Esophagus muscularis mucosa (tissue), 4 donors: ENCODE results near the gene CKS1B.

ENCODE experiments used
- CTCF ChIP-seq, 3 experiments: fragments of 200-600 bp in 2 of 3; fragments of 450-650 bp in 1 of 3; sonication (generic) in 2 of 3; IDR thresholded peaks; one replicate each; pipeline ENCODE4 v1.5.1; 2017 to 2019; ENCODE audit warnings: antibody characterized with exemption in 3 of 3, mild to moderate bottlenecking in 2 of 3, moderate library complexity in 1 of 3
- EP300 ChIP-seq: sonication (generic); formaldehyde crosslinking; IDR thresholded peaks from one replicate; pipeline ENCODE4 v1.6.1; 2017; ENCODE audit warnings: antibody characterized with exemption
- POLR2A ChIP-seq: fragments of 450-650 bp; IDR thresholded peaks from one replicate; pipeline ENCODE4 v1.6.1; 2017; ENCODE audit warnings: antibody characterized with exemption, moderate library complexity, mild to moderate bottlenecking, low read depth
- POLR2AphosphoS5 ChIP-seq, 2 donors: sonication (generic); formaldehyde crosslinking; IDR thresholded peaks; one replicate each; pipeline ENCODE4 v1.6.1; 2017; ENCODE audit warnings: antibody characterized with exemption in 2 of 2

- peak; percentile 66 to 87 (median 72) for TF ChIP-seq CTCF (IDR thresholded peaks at IDR 0.05)
- TF ChIP-seq POLR2AphosphoS5 (IDR thresholded peaks at IDR 0.05) = peak; percentile 81 to 92
- TF ChIP-seq POLR2A = peak; percentile 83
- no peak for TF ChIP-seq EP300
Measured at GRCh38 chr1:154961207-154962155, 13.0 kb upstream of the CKS1B start, which contains the start of gene PYGO2.
